GM20431 (cell line): Measurements from ENCODE around the gene PORCN.

Experiments
- in situ Hi-C: fragments of 300-500 bp; cut with MseI, MboI; formaldehyde crosslinking; loops from one replicate; pipeline ENCODE4 v1.15.0; 2020; ENCODE audit warnings: low sequenced_read_pairs; ENCODE audit not compliant: unreplicated experiment

Gene PORCN

GRCh38 chrX:48475774-48476577 lies 32.8 kb upstream of the PORCN start, which contains the start of gene FTSJ1:
TSS of gene FTSJ1 (plus strand) at chrX:48476199. CDS start at chrX:48478048, 1,849 bp downstream.
- in situ Hi-C loops: no loop called here

GRCh38 chrX:48476919-48477318 lies 31.9 kb upstream of the PORCN start:
- in situ Hi-C loops: no loop called here

GRCh38 chrX:48477960-48478755 lies 30.6 kb upstream of the PORCN start:
- in situ Hi-C loops: no loop called here

GRCh38 chrX:48478806-48479205 lies 30.0 kb upstream of the PORCN start:
- in situ Hi-C loops: no loop called here

- in situ Hi-C loops: no loop called here
Measured at GRCh38 chrX:48480142-48480541, 28.6 kb upstream of the PORCN start.

GRCh38 chrX:48480583-48480982 lies 28.2 kb upstream of the PORCN start:
- in situ Hi-C loops: no loop called here

- in situ Hi-C loops: no loop called here
Measured at GRCh38 chrX:48482526-48482925, 26.3 kb upstream of the PORCN start.

GRCh38 chrX:48487362-48487798 lies 21.4 kb upstream of the PORCN start:
- in situ Hi-C loops: no loop called here

GRCh38 chrX:48488034-48488433 lies 20.8 kb upstream of the PORCN start:
- in situ Hi-C loops: no loop called here

GRCh38 chrX:48489296-48489695 lies 19.5 kb upstream of the PORCN start:
- in situ Hi-C loops: no loop called here

GRCh38 chrX:48489892-48490291 lies 18.9 kb upstream of the PORCN start:
- in situ Hi-C loops: no loop called here

GRCh38 chrX:48490661-48491060 lies 18.1 kb upstream of the PORCN start:
- in situ Hi-C loops: no loop called here

GRCh38 chrX:48491809-48492208 lies 17.0 kb upstream of the PORCN start:
- in situ Hi-C loops: no loop called here

- in situ Hi-C loops: no loop called here
Measured at GRCh38 chrX:48492293-48492910, 16.4 kb upstream of the PORCN start.

GRCh38 chrX:48493890-48494364 lies 14.9 kb upstream of the PORCN start:
- in situ Hi-C loops: no loop called here

- in situ Hi-C loops: no loop called here
Measured at GRCh38 chrX:48496660-48497059, 12.1 kb upstream of the PORCN start.

GRCh38 chrX:48497871-48498270 lies 10.9 kb upstream of the PORCN start:
- in situ Hi-C loops: no loop called here

- in situ Hi-C loops: no loop called here
Measured at GRCh38 chrX:48498374-48498809, 10.4 kb upstream of the PORCN start.

- in situ Hi-C loops: no loop called here
Measured at GRCh38 chrX:48504261-48504660, 4.5 kb upstream of the PORCN start.

GRCh38 chrX:48505481-48505880 lies 3.3 kb upstream of the PORCN start:
- in situ Hi-C loops: no loop called here

GRCh38 chrX:48507246-48507645 lies 1.5 kb upstream of the PORCN start:
- in situ Hi-C loops: no loop called here
